ENCODE measurements around the gene POU3F1. TPM values are rescaled to one million over a fixed set of nuclear protein-coding genes. Genes with fewer than 3 reads are reported as not detected.

The POU3F1 gene
- total RNA-seq, 1 experiment from 2014 or later = not detected

DNA sequence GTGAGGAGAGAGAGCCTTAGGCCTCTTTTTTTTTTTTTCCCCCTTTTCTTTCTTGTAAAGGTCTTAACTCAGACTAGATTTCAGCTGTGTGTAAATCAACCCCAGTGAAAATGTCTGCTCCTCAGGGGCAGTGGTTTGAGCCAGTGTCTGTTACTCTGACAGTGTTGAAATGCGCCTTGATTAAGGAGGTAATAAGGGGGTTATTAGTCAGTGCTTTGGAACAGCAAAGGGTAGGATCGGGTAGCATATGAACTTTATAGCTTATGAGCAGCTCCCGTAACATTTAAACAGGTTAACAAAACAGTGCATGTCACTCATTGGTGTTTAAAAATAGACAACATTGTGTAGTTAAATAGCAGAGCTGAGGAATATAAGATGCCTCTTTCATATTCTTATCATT lies 23.8 kb downstream of the POU3F1 start:
- Histone ChIP-seq H3K9me3 (no peaks in the 10 kb centered on the region), H3K27me3 (replicated peaks; ENCODE audit: control insufficient read depth, insufficient read depth, low read length) (no peaks in the 10 kb centered on the region), H3K36me3 (ENCODE audit: control insufficient read depth, insufficient read depth, low read length) (no peaks in the 10 kb centered on the region), H3K4me3 (ENCODE audit: low read depth, low read length) (no peak overlapping the region), H3K4me1 (no peaks in the 10 kb centered on the region)
- no peak overlapping the region for H3K27ac Mint-ChIP-seq (ENCODE audit: unreplicated experiment)
- TF ChIP-seq, protein P1, sequence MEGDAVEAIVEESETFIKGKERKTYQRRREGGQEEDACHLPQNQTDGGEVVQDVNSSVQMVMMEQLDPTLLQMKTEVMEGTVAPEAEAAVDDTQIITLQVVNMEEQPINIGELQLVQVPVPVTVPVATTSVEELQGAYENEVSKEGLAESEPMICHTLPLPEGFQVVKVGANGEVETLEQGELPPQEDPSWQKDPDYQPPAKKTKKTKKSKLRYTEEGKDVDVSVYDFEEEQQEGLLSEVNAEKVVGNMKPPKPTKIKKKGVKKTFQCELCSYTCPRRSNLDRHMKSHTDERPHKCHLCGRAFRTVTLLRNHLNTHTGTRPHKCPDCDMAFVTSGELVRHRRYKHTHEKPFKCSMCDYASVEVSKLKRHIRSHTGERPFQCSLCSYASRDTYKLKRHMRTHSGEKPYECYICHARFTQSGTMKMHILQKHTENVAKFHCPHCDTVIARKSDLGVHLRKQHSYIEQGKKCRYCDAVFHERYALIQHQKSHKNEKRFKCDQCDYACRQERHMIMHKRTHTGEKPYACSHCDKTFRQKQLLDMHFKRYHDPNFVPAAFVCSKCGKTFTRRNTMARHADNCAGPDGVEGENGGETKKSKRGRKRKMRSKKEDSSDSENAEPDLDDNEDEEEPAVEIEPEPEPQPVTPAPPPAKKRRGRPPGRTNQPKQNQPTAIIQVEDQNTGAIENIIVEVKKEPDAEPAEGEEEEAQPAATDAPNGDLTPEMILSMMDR (IDR thresholded peaks at IDR 0.05; ENCODE audit: insufficient read depth in 1 of 2, low read depth in 1 of 2, low read length in 1 of 2, severe bottlenecking in 1 of 2, unreplicated experiment in 1 of 2) = no peak
- H3K4me1 Mint-ChIP-seq (ENCODE audit: low read depth, unreplicated experiment) = no peaks in the 10 kb centered on the region
- peaks cover 63% of the 10 kb centered on the region for H3K36me3 Mint-ChIP-seq (ENCODE audit: insufficient read depth, unreplicated experiment)
- H3K27me3 Mint-ChIP-seq (ENCODE audit: insufficient read depth, unreplicated experiment) = no peaks in the 10 kb centered on the region
- intact Hi-C loops (cut with micrococcal nuclease; ENCODE audit: unreplicated experiment) = no loop called here
- no peak overlapping the region for H3K4me3 Mint-ChIP-seq (ENCODE audit: unreplicated experiment)
- no peaks in the 10 kb centered on the region for H3K9me3 Mint-ChIP-seq (ENCODE audit: unreplicated experiment)
- ChIA-PET CTCF (no interaction called here), POLR2A (no interaction called here)
- DNase-seq = no peak
- no TSS peak for BruUV-seq (replicated peaks)

DNA sequence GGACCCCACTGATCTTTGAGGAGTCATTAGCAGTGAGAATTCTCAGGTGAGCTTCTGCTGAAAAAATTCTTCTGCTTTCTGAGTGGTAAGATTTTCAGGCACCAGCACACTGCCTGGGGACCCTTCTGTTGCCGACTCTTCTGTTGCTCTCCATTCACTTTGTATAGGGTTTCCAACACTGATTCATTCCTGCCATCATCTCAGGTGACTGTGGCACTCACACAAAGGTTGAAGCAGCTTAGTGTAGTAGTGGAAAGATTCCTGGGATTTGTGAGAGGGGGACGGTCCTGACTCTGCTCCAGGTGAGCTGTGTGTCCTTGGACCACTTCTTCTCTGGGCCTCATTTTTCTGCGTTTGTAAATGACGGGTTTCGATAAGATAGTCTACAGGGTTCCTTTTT lies 24.6 kb downstream of the POU3F1 start:
- no peak for DNase-seq
- Mint-ChIP-seq H3K4me3 (ENCODE audit: unreplicated experiment) (no peak overlapping the region), H3K36me3 (ENCODE audit: insufficient read depth, unreplicated experiment) (peaks cover 63% of the 10 kb centered on the region), H3K9me3 (ENCODE audit: unreplicated experiment) (no peaks in the 10 kb centered on the region), H3K4me1 (ENCODE audit: low read depth, unreplicated experiment) (no peaks in the 10 kb centered on the region), H3K27ac (ENCODE audit: unreplicated experiment) (no peak overlapping the region), H3K27me3 (ENCODE audit: insufficient read depth, unreplicated experiment) (no peaks in the 10 kb centered on the region)
- POLR2A ChIA-PET = no interaction called here
- intact Hi-C loops (cut with micrococcal nuclease; ENCODE audit: unreplicated experiment) = no loop called here
- no peaks in the 10 kb centered on the region for H3K9me3 ChIP-seq
- no peaks in the 10 kb centered on the region for H3K4me1 ChIP-seq
- CTCF ChIA-PET = no interaction called here
- H3K4me3 ChIP-seq (ENCODE audit: low read depth, low read length) = no peak overlapping the region
- BruUV-seq (replicated peaks) = no TSS peak
- H3K27me3 ChIP-seq (replicated peaks; ENCODE audit: control insufficient read depth, insufficient read depth, low read length) = no peaks in the 10 kb centered on the region
- H3K36me3 ChIP-seq (ENCODE audit: control insufficient read depth, insufficient read depth, low read length) = no peaks in the 10 kb centered on the region
- TF ChIP-seq, protein P1 (IDR thresholded peaks at IDR 0.05; ENCODE audit: insufficient read depth in 1 of 2, low read depth in 1 of 2, low read length in 1 of 2, severe bottlenecking in 1 of 2, unreplicated experiment in 1 of 2) = no peak

DNA sequence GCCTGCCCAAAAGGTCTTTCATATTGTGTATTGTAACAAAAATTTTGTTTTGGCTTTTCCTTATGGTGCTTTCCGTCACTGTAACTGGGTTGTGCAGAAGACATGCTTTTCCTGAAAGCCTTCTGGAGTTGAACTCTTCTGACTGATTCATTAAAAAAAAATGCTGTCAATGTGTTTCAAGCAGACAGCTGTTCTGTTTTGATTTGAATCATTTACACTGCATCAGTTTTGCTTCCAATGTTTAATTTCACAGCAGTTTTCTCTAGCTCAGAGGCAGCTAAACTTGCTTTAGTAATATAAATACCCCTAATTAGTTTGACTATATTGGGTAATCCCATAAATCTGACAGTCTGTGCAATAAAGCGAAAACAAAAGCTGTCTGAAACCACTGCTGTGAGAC lies 26.2 kb downstream of the POU3F1 start:
- TF ChIP-seq, protein P1 (IDR thresholded peaks at IDR 0.05; ENCODE audit: insufficient read depth in 1 of 2, low read depth in 1 of 2, low read length in 1 of 2, severe bottlenecking in 1 of 2, unreplicated experiment in 1 of 2) = no peak
- BruUV-seq (replicated peaks) = no TSS peak
- Mint-ChIP-seq H3K36me3 (ENCODE audit: insufficient read depth, unreplicated experiment) (peaks cover 53% of the 10 kb centered on the region), H3K9me3 (ENCODE audit: unreplicated experiment) (no peaks in the 10 kb centered on the region), H3K27ac (ENCODE audit: unreplicated experiment) (no peak overlapping the region), H3K4me3 (ENCODE audit: unreplicated experiment) (no peak overlapping the region), H3K27me3 (ENCODE audit: insufficient read depth, unreplicated experiment) (no peaks in the 10 kb centered on the region), H3K4me1 (ENCODE audit: low read depth, unreplicated experiment) (no peaks in the 10 kb centered on the region)
- H3K36me3 ChIP-seq (ENCODE audit: control insufficient read depth, insufficient read depth, low read length) = no peaks in the 10 kb centered on the region
- H3K4me1 ChIP-seq = no peaks in the 10 kb centered on the region
- ChIA-PET CTCF (no interaction called here), POLR2A (no interaction called here)
- no peak overlapping the region for H3K4me3 ChIP-seq (ENCODE audit: low read depth, low read length)
- H3K27me3 ChIP-seq (replicated peaks; ENCODE audit: control insufficient read depth, insufficient read depth, low read length) = no peaks in the 10 kb centered on the region
- H3K9me3 ChIP-seq = no peaks in the 10 kb centered on the region
- intact Hi-C loops (cut with micrococcal nuclease; ENCODE audit: unreplicated experiment) = no loop called here
- DNase-seq = no peak
